Measurements from ENCODE around the gene BDKRB2.

BDKRB2 gene

GRCh38 chr14:96233661-96234060 is 29.0 kb downstream of the BDKRB2 start:
- DNase-seq (ENCODE audit: low read depth) = no peak
- no peak overlapping the region for H3K4me3 ChIP-seq (ENCODE audit: low read depth, low read length)
- TF ChIP-seq CTCF (IDR thresholded peaks at IDR 0.05; ENCODE audit: low read depth, low read length, missing control alignments) = no peak
- in situ Hi-C loops (cut with HindIII; ENCODE audit: low sequenced_read_pairs) = no loop called here

- no peak overlapping the region for H3K4me3 ChIP-seq (ENCODE audit: low read depth, low read length)
- in situ Hi-C loops (cut with HindIII; ENCODE audit: low sequenced_read_pairs) = no loop called here
- DNase-seq (ENCODE audit: low read depth) = no peak
- TF ChIP-seq CTCF (IDR thresholded peaks at IDR 0.05; ENCODE audit: low read depth, low read length, missing control alignments) = no peak
Measured at GRCh38 chr14:96235426-96235825, 30.8 kb downstream of the BDKRB2 start.

- no peak for DNase-seq (ENCODE audit: low read depth)
- H3K4me3 ChIP-seq (ENCODE audit: low read depth, low read length) = no peak overlapping the region
- in situ Hi-C loops (cut with HindIII; ENCODE audit: low sequenced_read_pairs) = no loop called here
- no peak for TF ChIP-seq CTCF (IDR thresholded peaks at IDR 0.05; ENCODE audit: low read depth, low read length, missing control alignments)
Measured at GRCh38 chr14:96237641-96238040, 33.0 kb downstream of the BDKRB2 start.

GRCh38 chr14:96238676-96239265 is 34.1 kb downstream of the BDKRB2 start:
- no peak for DNase-seq (ENCODE audit: low read depth)
- no peak overlapping the region for H3K4me3 ChIP-seq (ENCODE audit: low read depth, low read length)
- no peak for TF ChIP-seq CTCF (IDR thresholded peaks at IDR 0.05; ENCODE audit: low read depth, low read length, missing control alignments)
- in situ Hi-C loops (cut with HindIII; ENCODE audit: low sequenced_read_pairs) = no loop called here

- no peak for TF ChIP-seq CTCF (IDR thresholded peaks at IDR 0.05; ENCODE audit: low read depth, low read length, missing control alignments)
- no peak overlapping the region for H3K4me3 ChIP-seq (ENCODE audit: low read depth, low read length)
- no peak for DNase-seq (ENCODE audit: low read depth)
- in situ Hi-C loops (cut with HindIII; ENCODE audit: low sequenced_read_pairs) = no loop called here
Measured at GRCh38 chr14:96239711-96240141, 35.1 kb downstream of the BDKRB2 start.

- TF ChIP-seq CTCF (IDR thresholded peaks at IDR 0.05; ENCODE audit: low read depth, low read length, missing control alignments) = no peak
- DNase-seq (ENCODE audit: low read depth) = no peak
- no peak overlapping the region for H3K4me3 ChIP-seq (ENCODE audit: low read depth, low read length)
- in situ Hi-C loops (cut with HindIII; ENCODE audit: low sequenced_read_pairs) = no loop called here
Measured at GRCh38 chr14:96240641-96241040, 36.0 kb downstream of the BDKRB2 start.

Data from astrocyte of the cerebellum (primary cell).